MCF 10A (cell line): ENCODE data around the gene SP6. TPM values are rescaled to one million over a fixed set of nuclear protein-coding genes. Genes with fewer than 3 reads are reported as not detected.

Experiments
- BruUV-seq: library from RNA; stranded (reverse); fragments of 400-500 nt; replicated peaks from 2 replicates; lab custom pipeline; 2021; lab: Mats Ljungman, UMichigan
- CTCF ChIA-PET: fragments of 300-600 bp; sonication (Branson Sonifier 250); formaldehyde crosslinking; extraction: SDS; loops from one replicate; lab custom pipeline; 2021; ENCODE audit warnings: antibody characterized with exemption, inconsistent platforms; lab: Yijun Ruan, JAX
- POLR2A ChIA-PET: fragments of 300-600, 350-650 bp; sonication (Branson Sonifier 250); formaldehyde crosslinking; extraction: SDS; loops from one replicate; lab custom pipeline; 2020; ENCODE audit warnings: antibody characterized with exemption, inconsistent platforms; lab: Yijun Ruan, JAX
- DNase-seq: peaks from one replicate; pipeline ENCODE4 v3.0.0-alpha.2; 2018; ENCODE audit not compliant: unreplicated experiment
- H3K27ac Mint-ChIP-seq: one replicate; pipeline ENCODE4 v1.8.0; 2022; ENCODE audit warnings: mild to moderate bottlenecking, low read depth, mixed read lengths; ENCODE audit not compliant: unreplicated experiment
- H3K27me3 Mint-ChIP-seq: one replicate; pipeline ENCODE4 v1.8.0; 2022; ENCODE audit warnings: mixed read lengths; ENCODE audit not compliant: insufficient read depth, unreplicated experiment
- H3K36me3 Mint-ChIP-seq: one replicate; pipeline ENCODE4 v1.8.0; 2022; ENCODE audit warnings: mild to moderate bottlenecking, moderate library complexity, mixed read lengths; ENCODE audit not compliant: insufficient read depth, unreplicated experiment
- H3K4me1 Mint-ChIP-seq: one replicate; pipeline ENCODE4 v1.8.0; 2022; ENCODE audit warnings: mixed read lengths; ENCODE audit not compliant: insufficient read depth, unreplicated experiment
- H3K4me3 Mint-ChIP-seq: one replicate; pipeline ENCODE4 v1.8.0; 2022; ENCODE audit warnings: mild to moderate bottlenecking, moderate library complexity, mixed read lengths; ENCODE audit not compliant: unreplicated experiment
- H3K9me3 Mint-ChIP-seq: one replicate; pipeline ENCODE4 v1.8.0; 2022; ENCODE audit warnings: mixed read lengths; ENCODE audit not compliant: unreplicated experiment
- CTCF ChIP-seq: fragments of 200-600 bp; IDR thresholded peaks from one replicate; pipeline ENCODE4 v1.8.0; 2022; ENCODE audit warnings: antibody characterized with exemption, mild to moderate bottlenecking; ENCODE audit not compliant: unreplicated experiment
- intact Hi-C: fragments of 100-400 bp; cut with micrococcal nuclease; formaldehyde crosslinking; loops from 2 replicates; pipeline ENCODE4 v1.14.1; 2022
- total RNA-seq: library from RNA; stranded (reverse); gene quantifications from 2 replicates; pipeline ENCODE4 v1.2.3, GENCODE V29; 2022

The SP6 gene
- total RNA-seq, 1 experiment from 2014 or later: 1.5 TPM

GRCh38 chr17:47821424-47822391 lies 29.3 kb downstream of the SP6 start, which contains the start of gene OSBPL7:
Gene OSBPL7, minus strand, starts transcription at chr17:47821794. Its CDS starts 1,516 bp downstream, at chr17:47820278.
- Mint-ChIP-seq H3K4me3 (peak within 1 kb of the TSS; percentile 84), H3K27me3 (no peaks in the 10 kb centered on the region), H3K4me1 (peaks cover 23% of the 10 kb centered on the region), H3K9me3 (no peaks in the 10 kb centered on the region), H3K36me3 (peaks cover 38% of the 10 kb centered on the region), H3K27ac (peak within 1 kb of the TSS; percentile 69)
- peak; percentile 67 for DNase-seq
- ChIA-PET POLR2A (interaction anchor here (0.6 to 3.1 kb wide), 3 partner anchors 10 to 131 kb away, joined by 3 to 24 read pairs (median 4); partner anchors contain the start of genes LRRC46 and MRPL10), CTCF (interaction anchor here (0.6 to 1.7 kb wide), 3 partner anchors 9 to 29 kb away, joined by 3 to 5 read pairs (median 5); no protein-coding TSS in a partner anchor)
- intact Hi-C loops: no loop called here
- TF ChIP-seq CTCF: no peak
- no TSS peak for BruUV-seq

DNA sequence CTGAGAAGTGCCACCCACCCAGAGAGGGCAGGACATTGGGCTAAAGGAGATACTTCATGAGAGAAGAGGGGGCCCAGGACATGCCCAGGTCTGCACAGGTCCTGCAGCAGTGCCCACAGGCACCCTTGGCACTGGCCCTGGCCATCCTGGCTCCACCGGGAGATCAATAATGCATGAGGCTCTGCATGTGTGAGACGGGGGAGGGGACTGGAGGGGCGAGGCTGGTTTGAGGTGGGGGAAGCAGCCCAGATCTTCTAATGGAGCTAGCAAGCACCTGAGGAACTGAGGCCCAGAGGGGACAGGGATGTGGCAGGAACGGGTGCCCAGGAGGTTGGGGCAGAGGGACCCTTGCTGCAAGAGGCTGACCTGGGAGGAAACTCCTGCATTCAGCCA lies 29.9 kb downstream of the SP6 start:
- Mint-ChIP-seq H3K27ac (peak overlapping the region; percentile 69), H3K27me3 (no peaks in the 10 kb centered on the region), H3K9me3 (no peaks in the 10 kb centered on the region), H3K4me3 (peak overlapping the region; percentile 84), H3K4me1 (peaks cover 23% of the 10 kb centered on the region), H3K36me3 (peaks cover 31% of the 10 kb centered on the region)
- no TSS peak for BruUV-seq
- no peak for TF ChIP-seq CTCF
- intact Hi-C loops: no loop called here
- POLR2A ChIA-PET: interaction anchor here (0.7 to 3.1 kb wide), 2 partner anchors 10 to 17 kb away, joined by 4 to 24 read pairs; partner anchors contain the start of genes LRRC46 and MRPL10
- DNase-seq: no peak
- CTCF ChIA-PET: interaction anchor here (0.6 to 1.7 kb wide), 3 partner anchors 18 to 775 kb away, joined by 3 to 5 read pairs (median 3); no protein-coding TSS in a partner anchor

DNA sequence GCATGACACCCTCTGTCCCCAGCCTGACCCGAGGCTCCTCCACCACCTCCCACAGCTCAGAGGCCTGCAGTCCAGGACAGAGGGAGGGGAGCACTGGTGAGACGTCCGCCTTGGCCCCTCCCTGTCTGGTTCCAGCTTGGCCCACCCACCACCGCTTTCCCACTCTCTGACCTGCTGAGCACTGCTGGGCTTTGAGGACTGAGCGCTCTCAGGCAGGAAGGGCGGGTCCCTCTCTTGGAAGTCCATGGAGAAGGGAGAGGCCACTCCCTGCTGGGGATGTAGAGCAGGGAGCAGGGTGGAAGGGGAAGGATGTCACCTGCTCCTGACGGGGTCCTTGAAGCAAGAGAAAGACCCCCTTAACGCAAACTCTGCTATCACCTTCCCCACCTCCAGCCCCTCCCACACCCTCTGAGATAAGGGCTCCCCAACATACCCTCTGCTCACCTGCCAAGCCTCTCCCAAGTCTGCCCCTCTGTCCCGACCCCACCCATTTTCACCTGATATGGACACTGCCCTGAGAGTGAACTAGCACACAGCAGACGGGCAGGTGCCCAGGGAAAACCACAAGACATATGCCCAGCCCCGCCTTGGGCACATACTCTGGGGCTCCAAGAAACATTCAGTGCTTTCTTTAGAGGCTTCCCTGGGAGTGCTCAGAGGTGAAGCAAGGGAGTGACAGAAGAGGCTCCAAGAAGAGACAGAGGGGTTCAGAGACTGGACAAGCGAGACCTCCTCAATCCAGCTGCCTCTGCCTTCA lies 30.8 kb downstream of the SP6 start:
- DNase-seq: peak; percentile 25
- H3K27ac Mint-ChIP-seq: peak overlapping the region; percentile 69
- POLR2A ChIA-PET: interaction anchor here (3.1 kb wide), 1 partner anchor 11 kb away, joined by 24 read pairs; the partner anchor contains the start of genes LRRC46 and MRPL10

More for the DNA sequence above, 30.8 kb downstream of the SP6 start:
- TF ChIP-seq CTCF: no peak
- Mint-ChIP-seq H3K27me3 (no peaks in the 10 kb centered on the region), H3K4me3 (peak overlapping the region; percentile 84), H3K9me3 (no peaks in the 10 kb centered on the region), H3K36me3 (peaks cover 31% of the 10 kb centered on the region), H3K4me1 (peaks cover 23% of the 10 kb centered on the region)
- intact Hi-C loops: no loop called here
- BruUV-seq: no TSS peak
- CTCF ChIA-PET: interaction anchor here (0.6 to 1.7 kb wide), 2 partner anchors 18 to 776 kb away, joined by 3 to 5 read pairs; no protein-coding TSS in a partner anchor
